IMR-90 (cell line): ENCODE results near the gene GOLGA3.

ENCODE experiments used
- CEBPB ChIP-seq: IDR thresholded peaks from 2 replicates; pipeline ENCODE4 v1.6.1; 2012; ENCODE audit warnings: low read depth, low read length, improper control_type of control experiment
- CTCF ChIP-seq: conservative IDR thresholded peaks from 2 replicates; pipeline ENCODE4 v1.5.1; 2012; ENCODE audit warnings: mild to moderate bottlenecking, low read depth, low read length, improper control_type of control experiment
- MAFK ChIP-seq: IDR thresholded peaks from 2 replicates; pipeline ENCODE4 v1.6.1; 2012; ENCODE audit warnings: low read depth, low read length, improper control_type of control experiment
- MXI1 ChIP-seq: IDR thresholded peaks from 2 replicates; pipeline ENCODE4 v1.6.1; 2012; ENCODE audit warnings: low read depth, mild to moderate bottlenecking, low read length, moderate library complexity, borderline replicate concordance
- POLR2A ChIP-seq: IDR thresholded peaks from 2 replicates; pipeline ENCODE4 v1.6.1; 2012; ENCODE audit warnings: mild to moderate bottlenecking, low read depth, low read length
- RFX5 ChIP-seq: IDR thresholded peaks from 2 replicates; pipeline ENCODE4 v1.8.0; 2012; ENCODE audit warnings: low read depth, mild to moderate bottlenecking, low read length, moderate library complexity
- SMC3 ChIP-seq: fragments of 150-350 bp; IDR thresholded peaks from 2 replicates; pipeline ENCODE4 v1.6.1; 2016; ENCODE audit warnings: low read depth, mild to moderate bottlenecking, antibody characterized with exemption, low read length, moderate library complexity

DNA sequence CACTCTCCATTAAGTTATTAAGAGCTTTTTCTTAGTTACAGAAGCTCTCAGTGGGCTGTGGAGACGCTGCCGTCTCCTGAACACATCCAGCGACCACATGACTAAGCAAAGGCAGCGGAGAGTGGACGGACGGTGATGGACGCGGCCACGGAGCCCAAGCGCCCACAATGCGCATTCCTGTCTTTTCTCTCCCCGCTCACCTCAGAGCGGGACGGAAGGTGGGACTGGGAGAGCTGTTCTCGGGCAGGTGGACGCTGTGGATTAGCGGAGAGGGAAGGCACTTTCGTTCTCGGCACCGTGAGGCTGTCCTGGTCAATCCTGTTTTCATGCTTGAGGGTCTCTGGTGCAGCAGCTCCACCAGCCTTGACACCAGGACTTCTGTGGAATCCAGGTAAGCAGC, 64.4 kb downstream of the GOLGA3 start:
- TF ChIP-seq CEBPB (no peak), MXI1 (no peak), MAFK (no peak), CTCF (no peak), POLR2A (no peak), SMC3 (no peak), RFX5 (no peak)
